ENCODE results near the gene NRP2.
A peak's percentile ranks its signal among the peaks of the same experiment; 100 is the strongest.

Gene NRP2

GRCh38 chr2:205775097-205775877, 93.0 kb downstream of the NRP2 start:
- in situ Hi-C loops (cut with HindIII; ENCODE audit: low pct_ligation_motif_present, low pct_unique_long_range_greater_than_20kb, low sequenced_read_pairs) = no loop called here
- DNase-seq = no peak

DNA sequence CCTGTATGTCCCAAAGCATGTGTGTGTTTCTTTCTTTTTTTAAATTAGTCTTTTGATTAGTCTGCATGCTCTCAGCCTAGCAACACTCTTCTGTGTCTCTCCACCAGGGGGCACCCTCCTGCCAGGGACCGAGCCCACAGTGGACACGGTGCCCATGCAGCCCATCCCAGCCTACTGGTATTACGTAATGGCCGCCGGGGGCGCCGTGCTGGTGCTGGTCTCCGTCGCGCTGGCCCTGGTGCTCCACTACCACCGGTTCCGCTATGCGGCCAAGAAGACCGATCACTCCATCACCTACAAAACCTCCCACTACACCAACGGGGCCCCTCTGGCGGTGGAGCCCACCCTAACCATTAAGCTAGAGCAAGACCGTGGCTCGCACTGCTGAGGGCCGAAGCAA, 93.8 kb downstream of the NRP2 start:
- in situ Hi-C loops (cut with HindIII; ENCODE audit: low pct_ligation_motif_present, low pct_unique_long_range_greater_than_20kb, low sequenced_read_pairs) = no loop called here
- DNase-seq = peak; percentile 57

DNA sequence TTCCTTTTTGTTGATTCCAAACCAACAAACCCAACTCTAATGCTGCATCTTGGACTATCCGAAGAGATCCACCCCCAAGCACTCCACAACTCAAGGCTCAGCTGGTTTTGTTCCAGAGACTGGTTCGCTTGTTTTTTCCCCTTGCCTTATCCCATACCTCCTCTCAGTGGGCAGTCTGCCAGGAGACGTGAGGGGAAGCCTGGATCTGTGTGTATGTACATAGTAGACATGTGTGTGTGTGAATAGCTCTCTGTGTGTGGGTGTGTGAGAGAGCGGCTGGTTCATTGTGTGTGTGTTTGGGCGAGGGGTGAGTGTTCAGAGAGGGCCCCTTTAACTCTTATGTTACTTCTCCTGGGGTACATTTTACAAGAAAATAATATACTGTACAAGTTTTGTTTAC, 94.4 kb downstream of the NRP2 start:
- in situ Hi-C loops (cut with HindIII; ENCODE audit: low pct_ligation_motif_present, low pct_unique_long_range_greater_than_20kb, low sequenced_read_pairs) = no loop called here

DNA sequence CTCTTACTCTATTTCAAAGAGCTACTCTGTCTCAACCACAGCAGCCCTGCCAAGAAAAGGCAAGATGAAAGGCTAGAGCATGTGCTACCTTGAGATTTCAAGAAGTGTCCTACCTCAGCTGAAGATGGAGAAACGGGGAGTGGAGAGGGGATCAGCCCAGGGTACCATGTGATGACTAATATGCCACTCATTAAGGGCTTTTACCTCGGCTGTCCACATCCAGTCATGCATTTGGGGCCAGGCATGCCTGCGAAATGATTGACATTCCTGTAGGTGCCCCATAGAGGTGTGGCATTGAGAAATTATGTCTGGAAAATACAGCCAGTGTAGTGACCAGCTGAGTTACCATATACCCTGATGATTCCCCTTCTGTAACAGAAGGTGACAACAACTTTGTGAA, 96.1 kb downstream of the NRP2 start:
- in situ Hi-C loops (cut with HindIII; ENCODE audit: low pct_ligation_motif_present, low pct_unique_long_range_greater_than_20kb, low sequenced_read_pairs) = no loop called here
- DNase-seq = no peak

More for the DNA sequence above, 94.4 kb downstream of the NRP2 start:
- DNase-seq = no peak

- DNase-seq = no peak
- in situ Hi-C loops (cut with HindIII; ENCODE audit: low pct_ligation_motif_present, low pct_unique_long_range_greater_than_20kb, low sequenced_read_pairs) = no loop called here
These were observed 98.3 kb downstream of the NRP2 start for GRCh38 chr2:205780645-205781044.

DNA sequence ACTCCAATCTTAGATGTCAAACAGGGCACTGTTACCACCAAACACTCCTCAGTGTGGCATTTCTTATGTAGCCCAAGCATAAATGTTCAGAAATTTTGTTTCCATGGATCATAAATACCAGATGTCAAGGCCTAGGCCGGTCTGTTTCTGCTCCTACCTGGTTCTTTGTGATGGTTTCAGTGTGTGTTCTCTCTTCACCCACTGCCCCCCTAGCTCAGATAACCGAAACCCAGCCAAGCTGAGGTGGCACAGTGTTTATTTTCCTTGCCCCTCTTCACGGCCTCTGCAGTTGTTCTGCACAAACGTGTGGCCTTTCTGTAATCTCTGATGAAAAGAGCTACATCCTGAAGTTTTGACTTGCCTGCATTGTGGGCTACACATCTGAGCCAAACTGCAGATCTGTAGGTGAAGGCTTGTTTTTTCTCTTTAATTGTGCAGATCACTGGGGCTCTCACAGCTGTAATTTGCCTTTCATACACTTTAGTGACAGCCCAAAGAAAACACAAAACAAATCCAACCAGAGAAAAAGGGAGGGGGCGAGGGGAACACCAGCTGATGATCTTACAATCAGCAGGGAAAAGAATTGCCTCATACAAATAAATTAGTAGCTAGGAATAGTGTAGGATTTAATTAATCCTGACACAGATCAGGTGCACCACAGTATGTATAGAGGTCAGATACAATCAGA, 99.1 kb downstream of the NRP2 start:
- DNase-seq = no peak

GRCh38 chr2:205782941-205783340, 100.6 kb downstream of the NRP2 start:
- in situ Hi-C loops (cut with HindIII; ENCODE audit: low pct_ligation_motif_present, low pct_unique_long_range_greater_than_20kb, low sequenced_read_pairs) = no loop called here
- DNase-seq = no peak

More for the DNA sequence above, 99.1 kb downstream of the NRP2 start:
- in situ Hi-C loops (cut with HindIII; ENCODE audit: low pct_ligation_motif_present, low pct_unique_long_range_greater_than_20kb, low sequenced_read_pairs) = no loop called here

DNA sequence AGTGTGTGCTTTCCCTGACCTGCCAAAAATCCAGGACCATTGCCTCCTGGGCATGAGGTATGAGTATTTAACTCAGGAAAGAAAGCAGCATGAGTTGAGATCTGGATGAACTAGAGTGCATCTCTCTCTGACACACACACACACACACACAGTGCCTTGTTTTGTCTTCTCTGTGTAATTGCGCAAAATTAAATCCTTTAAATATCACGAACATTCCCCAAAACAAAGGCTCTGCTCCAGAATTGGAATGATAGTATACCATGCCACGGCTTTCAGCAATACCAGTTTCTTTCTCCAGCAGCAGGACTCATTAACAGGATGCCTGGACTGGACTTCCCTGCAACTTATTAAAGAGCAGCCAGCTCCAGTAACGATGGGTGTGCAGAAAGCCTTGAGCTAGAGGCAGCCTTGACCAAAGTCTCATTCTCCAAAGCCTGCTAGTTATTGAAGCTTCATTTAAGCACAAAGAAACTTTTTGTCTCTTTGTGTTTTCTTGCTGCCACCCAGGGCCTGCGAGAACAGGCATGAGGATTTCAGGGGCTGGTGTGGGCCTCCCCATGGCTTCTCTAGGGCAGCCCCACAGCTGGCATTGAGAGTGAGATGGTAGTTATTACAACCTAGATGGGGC, 101.7 kb downstream of the NRP2 start:
- in situ Hi-C loops (cut with HindIII; ENCODE audit: low pct_ligation_motif_present, low pct_unique_long_range_greater_than_20kb, low sequenced_read_pairs) = no loop called here
- DNase-seq = no peak

GRCh38 chr2:205785507-205786260, 103.4 kb downstream of the NRP2 start:
- in situ Hi-C loops (cut with HindIII; ENCODE audit: low pct_ligation_motif_present, low pct_unique_long_range_greater_than_20kb, low sequenced_read_pairs) = no loop called here
- DNase-seq = no peak

- DNase-seq = no peak
- in situ Hi-C loops (cut with HindIII; ENCODE audit: low pct_ligation_motif_present, low pct_unique_long_range_greater_than_20kb, low sequenced_read_pairs) = no loop called here
These were observed 104.7 kb downstream of the NRP2 start for GRCh38 chr2:205786976-205787375.

GRCh38 chr2:205787761-205788160, 105.5 kb downstream of the NRP2 start:
- in situ Hi-C loops (cut with HindIII; ENCODE audit: low pct_ligation_motif_present, low pct_unique_long_range_greater_than_20kb, low sequenced_read_pairs) = no loop called here
- DNase-seq = no peak

DNA sequence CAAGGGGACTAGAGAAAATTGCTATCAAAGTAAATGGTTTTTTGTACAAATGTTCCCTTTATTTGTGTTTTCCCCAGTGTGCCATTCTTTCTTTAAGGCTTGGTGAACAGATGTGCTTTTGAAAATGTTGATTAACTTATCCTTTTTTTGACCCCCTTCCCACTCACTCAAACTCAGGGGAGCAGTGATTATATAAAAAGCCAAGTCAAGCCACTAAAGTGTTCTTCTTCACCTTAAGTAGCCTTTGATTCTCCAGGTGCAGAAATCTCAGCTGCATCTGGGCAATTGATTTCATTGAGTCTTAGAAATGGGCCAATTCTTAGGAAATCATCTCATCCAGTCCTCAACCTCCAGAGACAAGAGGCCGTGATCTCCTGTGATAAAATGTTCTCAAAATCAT, 107.6 kb downstream of the NRP2 start:
- in situ Hi-C loops (cut with HindIII; ENCODE audit: low pct_ligation_motif_present, low pct_unique_long_range_greater_than_20kb, low sequenced_read_pairs) = no loop called here
- DNase-seq = no peak

GRCh38 chr2:205792908-205793307, 110.6 kb downstream of the NRP2 start:
- no peak for DNase-seq
- in situ Hi-C loops (cut with HindIII; ENCODE audit: low pct_ligation_motif_present, low pct_unique_long_range_greater_than_20kb, low sequenced_read_pairs) = no loop called here

- in situ Hi-C loops (cut with HindIII; ENCODE audit: low pct_ligation_motif_present, low pct_unique_long_range_greater_than_20kb, low sequenced_read_pairs) = no loop called here
These were observed 114.6 kb downstream of the NRP2 start for GRCh38 chr2:205796805-205797313.

GRCh38 chr2:205797866-205798265, 115.6 kb downstream of the NRP2 start:
- in situ Hi-C loops (cut with HindIII; ENCODE audit: low pct_ligation_motif_present, low pct_unique_long_range_greater_than_20kb, low sequenced_read_pairs) = no loop called here
- no peak for DNase-seq

More at GRCh38 chr2:205796805-205797313, 114.6 kb downstream of the NRP2 start:
- no peak for DNase-seq

- no peak for DNase-seq
- in situ Hi-C loops (cut with HindIII; ENCODE audit: low pct_ligation_motif_present, low pct_unique_long_range_greater_than_20kb, low sequenced_read_pairs) = no loop called here
These were observed 117.9 kb downstream of the NRP2 start for GRCh38 chr2:205800224-205800623.

DNA sequence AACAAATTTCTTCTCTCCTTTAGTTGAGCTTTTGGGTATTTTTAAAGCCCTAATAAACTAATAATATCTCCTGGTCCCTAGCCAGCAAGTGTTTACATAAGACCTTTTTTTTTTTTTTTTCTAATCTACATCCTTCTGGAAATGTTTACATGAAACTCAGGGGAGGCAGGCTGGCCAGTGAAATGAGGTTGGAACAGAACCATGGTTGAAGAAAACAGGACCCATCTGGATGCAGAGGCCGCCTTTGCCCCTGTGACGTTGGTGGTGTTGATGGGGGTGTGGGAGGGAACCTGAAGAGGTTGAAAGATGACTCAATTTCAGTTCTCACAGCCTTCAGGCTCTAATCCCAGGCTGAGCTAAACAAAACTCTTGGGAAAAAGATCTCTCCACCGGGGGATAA, 118.5 kb downstream of the NRP2 start:
- DNase-seq = no peak
- in situ Hi-C loops (cut with HindIII; ENCODE audit: low pct_ligation_motif_present, low pct_unique_long_range_greater_than_20kb, low sequenced_read_pairs) = no loop called here

- DNase-seq = no peak
- in situ Hi-C loops (cut with HindIII; ENCODE audit: low pct_ligation_motif_present, low pct_unique_long_range_greater_than_20kb, low sequenced_read_pairs) = no loop called here
These were observed 119.8 kb downstream of the NRP2 start for GRCh38 chr2:205802065-205802464.

GRCh38 chr2:205802941-205803340, 120.6 kb downstream of the NRP2 start:
- DNase-seq = no peak
- in situ Hi-C loops (cut with HindIII; ENCODE audit: low pct_ligation_motif_present, low pct_unique_long_range_greater_than_20kb, low sequenced_read_pairs) = no loop called here
